GM21528 (cell line): ENCODE measurements around the gene HPSE2.
"Not testable (repeated sequence)": the region's sequence is repeated elsewhere in the genome, so short reads cannot be mapped to it uniquely, and the experiment has no call there.

Experiments
- ATAC-seq: cut with Tn5 transposase; IDR thresholded peaks from one replicate; pipeline ENCODE4 v1.9.1; 2021; ENCODE audit warnings: mild to moderate bottlenecking, moderate library complexity; ENCODE audit not compliant: unreplicated experiment, low FRiP score

HPSE2 gene

DNA sequence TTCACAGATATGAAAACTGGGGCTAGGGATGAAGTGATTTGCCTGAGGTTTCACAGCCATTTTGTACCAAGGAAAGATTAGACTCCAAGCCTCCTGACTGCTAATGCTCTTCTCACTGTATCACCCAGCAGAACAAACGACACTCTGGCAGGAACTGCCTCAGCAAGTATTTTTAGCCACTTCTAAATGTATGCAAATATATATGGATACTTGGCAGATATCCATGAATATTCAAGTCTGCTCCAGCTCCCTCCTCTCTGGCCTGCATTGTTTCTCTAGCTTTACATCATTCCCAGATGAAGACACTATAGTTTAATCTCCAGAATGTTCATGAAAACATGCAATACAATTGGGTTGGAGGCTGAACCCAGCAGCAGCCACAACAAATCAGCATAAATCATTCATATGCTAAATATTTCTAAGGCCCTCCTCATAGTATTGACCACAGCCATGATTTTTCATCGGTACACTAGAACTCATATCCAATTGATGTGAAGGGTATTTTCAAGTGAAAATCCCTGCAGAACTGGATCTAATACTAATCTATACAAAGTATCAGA, 65.5 kb downstream of the HPSE2 start:
- no peak for ATAC-seq

DNA sequence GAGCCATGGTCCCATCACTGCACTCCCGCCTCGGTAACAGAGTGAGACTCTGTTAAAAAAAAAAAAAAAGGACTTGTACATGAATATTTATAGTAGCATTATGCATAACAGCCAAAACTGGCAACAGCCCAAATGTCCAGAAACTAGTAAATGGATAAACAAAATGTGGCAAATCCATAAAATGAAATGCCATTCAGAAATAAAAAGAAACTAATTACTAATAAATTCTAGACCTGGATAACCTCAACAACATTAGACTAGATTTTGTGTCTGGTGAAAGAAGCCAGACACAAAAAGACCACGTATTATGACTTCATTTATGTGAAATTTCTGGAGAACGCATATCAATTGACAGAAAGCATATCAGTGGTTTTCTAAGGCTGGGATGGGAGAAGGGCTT, 74.5 kb downstream of the HPSE2 start:
- no peak for ATAC-seq

DNA sequence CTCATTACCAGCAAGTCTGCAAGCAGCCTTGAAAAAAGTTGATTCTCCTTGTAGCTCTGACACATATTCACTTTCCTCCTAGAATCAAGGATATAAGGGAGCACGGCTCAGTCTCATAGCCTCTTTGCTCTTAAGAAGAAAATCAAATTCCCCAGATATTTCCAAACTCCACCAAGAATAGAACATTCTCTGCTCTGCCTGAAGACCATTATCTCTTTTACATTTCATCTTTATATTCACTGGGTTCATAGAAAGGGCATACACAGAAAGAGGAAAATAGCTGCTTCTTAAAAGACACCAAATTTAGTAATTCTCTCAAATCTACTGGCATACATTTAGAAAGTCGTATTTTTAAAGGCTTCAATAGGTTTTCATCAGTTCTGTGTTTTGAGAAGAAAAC, 92.0 kb downstream of the HPSE2 start:
- ATAC-seq = no peak

DNA sequence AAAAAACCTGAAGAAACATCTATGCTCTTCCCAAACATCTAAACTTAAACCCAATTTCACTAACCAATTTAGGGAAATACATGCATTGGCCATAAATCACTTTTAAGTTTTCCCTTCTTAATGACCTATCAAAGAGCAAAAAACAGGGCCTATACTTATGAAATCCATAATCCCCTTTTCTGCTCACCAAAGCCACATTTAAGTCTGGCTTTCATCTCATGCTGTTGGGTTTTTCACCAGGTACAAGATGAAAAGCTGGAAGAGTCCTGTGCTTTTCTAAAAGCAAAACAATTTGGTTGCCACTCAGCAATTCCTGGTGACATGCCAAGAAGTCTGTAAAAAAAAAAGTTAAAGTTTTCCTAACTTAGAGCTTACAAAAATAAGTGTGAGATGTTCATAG, 92.6 kb downstream of the HPSE2 start:
- no peak for ATAC-seq

DNA sequence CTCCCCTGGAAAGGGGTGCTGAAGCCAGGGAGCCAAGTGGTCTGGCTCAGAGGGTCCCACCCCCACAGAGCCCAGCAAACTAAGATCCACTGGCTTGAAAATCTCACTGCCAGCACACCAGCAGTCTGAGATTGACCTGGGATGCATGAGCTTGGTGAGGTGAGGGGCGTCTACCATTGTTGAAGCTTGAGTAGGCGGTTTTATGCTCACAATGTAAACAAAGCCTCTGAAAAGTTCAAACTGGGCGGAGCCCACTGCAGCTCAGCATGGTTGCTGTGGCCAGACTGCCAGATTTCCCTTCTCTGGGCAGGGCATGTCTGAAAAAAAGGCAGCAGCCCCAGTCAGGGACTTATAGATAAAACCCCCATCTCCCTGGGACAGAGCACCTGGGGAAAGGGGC, 102.8 kb downstream of the HPSE2 start:
- not testable (repeated sequence) for ATAC-seq

DNA sequence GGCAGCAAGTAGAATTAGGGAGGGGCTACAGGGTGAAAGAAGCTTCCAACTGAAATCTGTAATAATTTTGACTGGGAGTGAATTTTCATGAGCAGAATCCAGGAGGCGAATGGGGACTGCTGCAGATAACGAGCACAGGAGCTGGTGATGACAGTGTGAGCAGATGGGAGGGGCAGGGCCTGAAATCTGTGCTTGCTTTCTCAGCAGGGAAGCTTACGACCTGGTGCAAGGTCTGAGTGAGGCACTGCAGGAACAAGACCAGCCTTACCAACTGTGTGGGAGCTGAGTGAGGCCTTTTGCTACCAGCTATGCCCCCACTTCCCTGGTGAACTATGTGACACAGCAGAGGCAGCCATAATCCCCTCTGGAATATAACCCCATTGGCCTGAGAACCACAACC, 109.8 kb downstream of the HPSE2 start:
- no peak for ATAC-seq

DNA sequence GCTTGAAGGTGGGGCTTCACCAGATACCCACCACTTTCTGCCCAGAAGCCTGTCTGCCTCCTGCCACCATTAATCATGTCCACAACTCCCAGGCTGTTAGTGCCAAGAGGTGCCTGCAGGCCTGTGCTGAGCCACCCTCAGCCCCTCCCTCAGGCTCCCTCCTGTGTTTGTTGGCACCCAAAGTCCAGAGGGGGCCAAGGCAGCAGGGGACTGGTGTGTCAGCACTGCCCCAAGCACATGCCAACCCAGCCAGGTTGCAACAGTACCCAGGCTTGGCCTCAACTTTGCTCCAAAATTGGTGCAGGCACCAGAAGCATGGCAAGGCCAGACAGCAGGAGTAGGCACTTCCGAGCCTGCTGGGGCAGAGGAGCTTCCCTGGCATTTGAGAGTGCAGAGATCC, 111.3 kb downstream of the HPSE2 start:
- ATAC-seq = no peak

DNA sequence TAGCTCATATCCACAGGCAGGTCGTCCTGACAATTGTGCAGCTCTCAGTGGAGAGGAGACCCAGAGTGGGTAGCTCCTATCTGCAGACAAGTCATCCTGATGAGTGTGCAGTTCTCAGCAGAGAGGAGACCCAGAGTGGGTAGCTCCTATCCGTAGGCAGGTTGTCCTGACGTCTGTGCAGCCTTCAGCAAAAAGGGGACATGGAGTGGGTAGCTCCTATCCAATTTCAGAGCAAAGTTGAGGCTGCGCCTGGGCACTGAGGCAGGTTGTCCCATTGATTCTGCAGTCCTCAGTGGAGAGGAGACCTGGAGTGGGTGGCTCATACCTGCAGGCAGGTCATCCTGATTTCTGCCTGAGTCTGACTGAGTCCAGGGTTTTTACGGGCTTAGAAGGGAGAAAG, 111.8 kb downstream of the HPSE2 start:
- ATAC-seq = no peak

DNA sequence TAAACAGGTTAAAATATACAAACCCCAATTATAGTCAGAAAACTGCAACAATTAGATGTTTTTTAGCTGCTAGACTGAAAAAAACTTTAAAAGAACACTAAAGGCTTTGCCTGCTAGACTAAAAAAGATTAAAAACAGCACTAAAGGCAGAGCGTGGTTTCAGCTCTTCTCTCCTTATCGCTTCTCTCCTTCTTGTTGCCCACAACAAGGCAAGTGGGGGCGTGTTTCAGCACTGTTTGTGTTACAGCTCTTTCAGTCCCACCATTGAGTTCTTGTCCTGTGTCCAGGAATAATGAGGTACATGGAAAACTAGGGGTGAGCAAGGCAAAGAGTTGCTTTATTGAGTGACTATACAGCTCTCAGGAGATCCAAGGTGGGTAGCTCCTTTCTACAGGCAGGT, 112.3 kb downstream of the HPSE2 start:
- ATAC-seq = no peak

DNA sequence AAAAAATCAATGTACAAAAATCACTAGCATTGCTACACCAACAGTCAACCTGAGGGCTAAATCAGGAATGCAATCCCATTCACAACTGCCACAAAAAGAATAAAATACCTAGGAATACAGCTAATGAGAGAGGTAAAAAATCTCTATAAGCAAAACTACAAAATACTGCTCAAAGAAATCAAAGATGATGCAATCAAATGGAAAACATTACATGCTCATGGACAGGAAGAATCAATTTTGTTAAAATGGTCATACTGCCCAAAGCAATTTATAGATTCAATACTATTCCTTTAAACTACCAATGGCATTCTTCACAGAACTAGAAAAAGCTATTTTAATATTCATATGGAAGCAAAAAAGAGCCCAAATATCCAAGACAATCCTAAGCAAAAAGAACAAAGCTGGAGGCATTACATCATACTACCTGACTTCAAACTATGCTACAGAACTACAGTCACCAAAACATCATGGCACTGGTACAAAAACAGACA, 116.3 kb downstream of the HPSE2 start:
- ATAC-seq = no peak

DNA sequence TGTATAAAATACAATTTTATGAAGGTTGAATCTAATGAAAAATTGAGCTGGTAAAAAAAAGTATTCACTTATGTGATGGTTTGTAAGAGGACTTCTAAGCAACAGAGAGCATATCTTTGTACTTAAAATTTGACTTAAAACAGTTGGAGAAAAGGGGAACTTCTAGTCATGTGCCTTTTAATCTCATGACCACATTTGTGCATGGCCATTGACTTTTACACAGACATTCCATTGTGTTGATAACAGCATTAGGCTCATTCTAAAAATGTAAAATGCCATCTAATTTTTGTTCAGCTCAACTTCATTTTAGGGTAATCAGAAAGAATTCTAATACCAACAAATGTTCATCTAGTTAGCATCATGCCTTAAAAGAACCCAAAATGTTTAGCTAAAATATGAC, 119.9 kb downstream of the HPSE2 start:
- no peak for ATAC-seq

DNA sequence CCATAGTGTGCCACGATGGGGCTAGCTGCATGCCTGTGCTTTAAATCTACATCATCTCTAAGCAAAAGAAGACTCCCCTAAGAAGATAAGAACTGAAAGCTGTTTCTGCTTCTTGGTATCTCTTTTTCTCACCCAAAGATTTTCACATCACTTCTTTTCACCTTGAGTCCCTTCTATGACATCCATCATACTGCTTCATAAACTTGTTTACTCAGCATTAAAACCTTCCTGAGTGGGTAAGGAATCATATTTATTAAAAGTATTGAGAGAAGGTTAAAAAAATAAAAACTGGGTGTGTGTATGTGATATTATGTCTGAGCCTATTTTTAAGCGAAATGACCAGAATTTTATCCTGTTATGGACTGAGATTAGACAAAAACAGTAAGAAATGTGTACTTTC, 150.3 kb downstream of the HPSE2 start:
- ATAC-seq = no peak

DNA sequence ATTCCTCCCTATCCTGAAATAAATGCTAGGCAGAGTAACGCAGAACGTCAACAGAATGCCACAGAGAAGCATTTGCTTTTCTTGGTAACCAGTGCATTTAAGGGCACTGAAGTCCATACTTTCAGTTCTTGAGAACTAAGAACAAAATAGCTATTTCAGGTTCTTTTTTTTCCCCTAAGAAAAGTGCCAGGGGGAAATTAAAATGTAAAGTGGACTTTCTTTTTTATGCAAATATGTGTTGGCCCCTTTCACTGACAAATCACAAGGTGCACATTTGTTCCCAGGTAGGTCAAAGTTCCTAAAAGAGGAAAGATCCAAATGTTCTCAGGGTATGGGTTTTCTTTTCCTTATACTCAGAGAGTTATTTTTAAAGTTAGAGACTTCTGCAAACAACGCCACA, 151.5 kb downstream of the HPSE2 start:
- ATAC-seq = no peak

DNA sequence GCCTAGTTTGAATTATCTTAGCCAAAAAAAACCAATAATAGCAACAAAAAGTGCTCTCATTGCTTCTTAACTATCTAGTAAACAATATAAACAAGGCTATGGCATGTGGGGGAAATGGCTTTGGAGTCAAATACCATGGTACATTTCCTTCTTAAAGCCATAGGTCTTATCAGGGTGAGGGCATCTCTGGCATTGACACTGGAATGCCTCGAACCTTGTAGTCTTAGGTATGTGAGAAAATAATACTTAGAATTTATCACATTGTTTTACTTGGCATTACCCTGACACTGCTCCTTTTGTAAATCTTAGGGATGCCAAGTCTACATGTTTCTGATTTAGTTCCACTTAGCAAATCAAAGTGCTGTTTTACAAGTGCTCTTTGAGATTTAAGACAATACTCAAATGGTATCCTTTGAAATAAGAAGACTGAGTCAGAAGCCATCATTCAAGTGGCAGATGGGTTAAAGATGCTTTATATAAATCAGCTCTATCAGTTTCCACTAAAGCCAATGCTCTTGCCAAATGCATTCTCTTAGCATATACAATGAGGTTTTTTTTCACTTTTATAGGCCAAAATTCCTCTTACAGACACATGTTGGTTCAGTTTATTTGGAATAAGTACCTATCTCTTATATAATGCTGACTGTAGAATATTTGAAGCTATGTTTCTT, 155.2 kb downstream of the HPSE2 start:
- ATAC-seq = no peak

DNA sequence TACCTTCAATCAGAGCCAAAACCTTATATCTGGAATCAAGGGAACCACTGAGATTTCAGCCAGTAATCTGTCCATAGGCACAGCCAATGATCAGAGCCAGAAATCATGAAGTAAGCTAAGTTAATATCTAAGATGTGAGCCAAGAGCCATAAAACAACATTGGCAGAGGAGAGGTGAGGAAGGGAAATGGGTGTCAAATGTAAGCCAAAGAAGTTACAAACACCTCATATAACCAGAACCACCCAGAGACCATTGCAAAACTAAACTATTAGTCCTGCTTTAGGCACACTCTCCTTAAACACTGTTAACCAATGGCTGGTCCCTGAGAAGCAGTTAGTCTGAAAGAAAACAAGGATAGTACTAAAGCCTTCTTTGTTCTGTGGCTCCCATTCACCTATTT, 173.1 kb downstream of the HPSE2 start:
- no peak for ATAC-seq

DNA sequence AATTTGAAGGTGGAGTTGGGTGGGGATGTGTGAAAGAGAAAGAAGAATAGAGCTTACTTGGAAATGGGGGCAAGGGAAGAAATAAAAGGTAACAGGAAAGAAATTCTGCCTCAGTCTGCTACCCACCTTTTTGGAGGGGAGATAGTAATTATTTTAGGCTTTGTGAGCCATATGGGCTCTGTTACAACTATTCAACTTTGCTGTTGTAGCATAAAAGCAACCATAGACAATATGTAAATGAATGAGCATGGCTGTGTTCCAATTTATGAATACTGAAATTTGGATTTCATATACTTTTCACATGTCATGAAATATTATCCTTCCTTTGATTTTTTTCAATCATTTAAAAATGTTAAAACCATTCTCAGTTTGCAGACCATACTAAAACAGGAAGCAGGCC, 176.9 kb downstream of the HPSE2 start:
- no peak for ATAC-seq

DNA sequence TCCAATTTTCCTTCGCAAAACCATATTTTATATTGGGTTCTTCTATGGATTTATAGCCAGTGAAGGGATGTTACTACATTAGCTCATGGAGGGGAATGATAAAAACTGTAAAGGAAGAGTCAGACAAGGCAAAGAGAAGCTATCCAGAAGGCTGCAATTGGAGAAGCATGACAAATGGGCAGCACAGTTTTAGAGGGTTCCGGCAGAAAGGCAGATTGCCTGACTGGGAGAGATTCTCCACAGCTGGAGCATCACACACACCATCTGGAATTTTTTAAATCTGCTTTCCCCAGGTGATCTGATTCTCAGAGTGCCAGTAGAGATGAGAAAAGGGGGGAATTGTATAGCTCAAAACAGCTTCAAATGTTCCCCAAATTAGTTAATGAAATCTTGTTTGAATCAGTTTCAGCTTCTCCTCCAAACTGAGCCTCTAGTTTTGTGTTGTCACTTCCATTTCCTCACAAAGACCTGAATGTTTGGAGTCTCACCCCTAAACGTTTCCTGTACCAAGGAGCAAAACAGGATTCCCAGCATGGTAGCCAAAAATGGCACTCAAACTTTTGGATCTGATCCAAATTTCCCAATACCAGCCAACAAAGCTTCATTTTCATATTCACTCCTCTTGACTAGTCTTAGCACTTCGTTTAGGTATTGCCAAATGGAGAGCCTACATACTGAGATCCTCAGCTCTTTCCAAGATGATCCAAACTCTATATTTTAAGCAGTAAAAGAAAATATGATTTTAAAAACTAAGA, 177.5 kb downstream of the HPSE2 start:
- no peak for ATAC-seq

DNA sequence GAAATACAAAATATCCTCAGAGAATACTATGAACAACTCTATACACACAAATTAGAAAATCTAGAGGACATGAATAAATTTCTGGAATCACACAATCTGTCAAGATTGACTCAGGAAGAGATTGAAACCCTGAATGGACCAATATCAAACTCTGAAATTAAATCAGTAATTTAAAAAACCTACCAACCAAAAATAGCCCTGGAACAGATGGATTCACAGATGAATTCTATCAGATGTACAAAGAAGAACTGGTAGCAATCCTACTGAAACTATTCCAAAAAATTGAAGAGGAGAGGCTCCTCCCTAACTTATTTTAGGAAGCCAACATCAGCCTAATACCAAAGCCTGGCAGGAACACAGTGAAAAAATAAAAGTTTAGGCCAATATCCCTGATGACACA, 190.0 kb downstream of the HPSE2 start:
- ATAC-seq = no peak

DNA sequence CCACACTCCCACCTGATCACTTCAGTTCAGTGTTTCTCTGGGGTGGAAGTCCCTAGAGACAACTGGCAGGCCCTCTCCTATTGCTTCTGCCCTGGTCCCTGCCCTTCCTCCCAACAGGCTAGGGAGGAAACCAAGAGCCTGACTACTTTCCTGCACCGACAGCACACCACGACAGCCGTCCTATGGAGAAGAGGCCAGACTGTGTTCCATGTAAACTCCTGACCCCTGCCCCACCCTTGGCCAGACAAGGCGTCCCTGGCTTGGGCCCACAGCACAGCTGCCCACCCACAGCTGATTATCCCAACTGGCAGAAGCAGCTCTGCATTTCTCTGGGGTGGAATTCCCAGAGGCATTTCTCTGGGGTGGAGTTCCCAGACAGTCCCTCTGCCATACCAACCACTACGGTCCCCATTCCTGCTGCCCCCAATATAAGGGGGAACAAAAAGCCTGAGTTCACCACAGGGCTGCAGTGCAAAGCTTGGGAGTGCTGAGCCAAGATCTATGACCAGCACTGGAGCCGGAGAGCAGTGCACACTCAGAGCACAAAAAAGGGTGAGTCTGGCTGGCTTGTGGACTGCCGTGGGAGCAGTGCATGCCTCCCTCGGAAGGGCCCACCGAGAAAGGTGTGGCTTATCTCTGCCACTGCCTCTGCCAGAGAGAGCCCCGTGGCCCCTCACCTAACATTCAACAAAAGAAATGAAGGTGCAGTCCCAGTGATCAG, 193.4 kb downstream of the HPSE2 start:
- ATAC-seq = no peak

DNA sequence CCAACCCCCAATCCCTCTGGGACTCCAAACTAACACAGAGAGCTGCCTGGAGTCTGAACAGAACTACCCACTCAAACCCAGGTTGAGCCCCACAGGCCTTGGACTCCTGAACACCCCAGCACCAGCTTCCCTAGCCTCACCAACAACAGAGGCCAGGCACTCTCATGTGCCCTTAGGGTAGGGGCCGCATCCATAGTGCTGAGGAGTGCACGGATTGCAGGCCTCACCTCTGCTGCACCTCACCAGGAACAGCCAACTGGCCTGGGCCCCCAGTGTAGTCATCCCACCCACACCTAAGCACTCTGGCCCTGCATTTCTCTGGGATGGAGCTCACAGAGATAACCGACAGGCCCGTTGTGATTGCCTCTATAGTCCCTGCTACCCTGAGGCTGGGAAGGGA, 194.2 kb downstream of the HPSE2 start:
- no peak for ATAC-seq

DNA sequence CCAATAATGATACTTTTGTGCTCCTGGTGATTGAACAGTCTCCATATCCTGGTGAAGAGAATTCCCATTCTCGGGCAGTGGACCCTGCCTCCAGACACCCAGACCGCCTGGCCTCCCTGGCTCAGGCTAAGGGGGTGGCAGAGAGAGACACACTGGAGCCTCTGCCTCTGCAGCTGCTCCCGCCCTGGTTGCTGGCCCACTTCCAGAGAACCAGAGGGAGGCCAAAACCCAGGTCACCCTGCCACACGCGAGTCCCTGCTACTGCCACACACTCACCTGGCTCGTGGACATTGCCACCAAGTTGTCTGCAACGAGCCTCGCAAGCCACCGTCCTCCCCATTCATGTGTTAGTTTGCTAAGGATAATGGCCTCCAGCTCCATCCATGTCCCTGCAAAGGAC, 221.8 kb downstream of the HPSE2 start:
- ATAC-seq = no peak
